A204.1 (cell line): ENCODE measurements around the gene SLC34A3.

Experiments
- FAIRE-seq: peaks from 2 replicates; lab custom pipeline; 2012; peaks lifted over from hg19 to GRCh38; lab: Jason Lieb, UNC

Gene SLC34A3

DNA sequence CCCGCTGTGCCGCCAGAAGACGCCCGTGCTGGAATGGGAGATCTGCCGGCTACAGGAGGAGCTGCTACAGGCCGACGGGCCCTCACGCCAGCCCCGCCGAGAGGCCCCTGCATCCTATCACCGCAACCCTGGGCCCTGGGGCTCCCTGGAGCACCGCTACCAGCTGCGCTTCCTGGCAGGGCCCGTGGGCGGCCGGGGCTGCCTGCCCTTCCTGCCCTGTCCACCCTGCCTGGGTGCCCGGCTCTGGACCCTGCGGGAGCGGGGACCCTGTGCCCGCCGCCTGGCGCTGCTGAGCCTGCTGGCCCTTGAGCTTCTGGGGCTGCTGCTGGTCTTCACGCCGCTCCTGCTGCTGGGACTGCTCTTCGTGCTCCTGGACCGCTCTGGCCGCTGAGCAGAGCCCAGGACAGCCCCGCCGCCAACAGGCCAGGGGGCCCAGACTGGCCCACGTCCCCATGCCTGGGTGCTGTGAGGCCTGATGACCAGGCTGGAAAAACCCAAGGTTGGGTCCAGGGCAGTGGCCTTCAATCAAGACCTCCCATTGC is 12.4 kb upstream of the SLC34A3 start:
- no peak for FAIRE-seq

DNA sequence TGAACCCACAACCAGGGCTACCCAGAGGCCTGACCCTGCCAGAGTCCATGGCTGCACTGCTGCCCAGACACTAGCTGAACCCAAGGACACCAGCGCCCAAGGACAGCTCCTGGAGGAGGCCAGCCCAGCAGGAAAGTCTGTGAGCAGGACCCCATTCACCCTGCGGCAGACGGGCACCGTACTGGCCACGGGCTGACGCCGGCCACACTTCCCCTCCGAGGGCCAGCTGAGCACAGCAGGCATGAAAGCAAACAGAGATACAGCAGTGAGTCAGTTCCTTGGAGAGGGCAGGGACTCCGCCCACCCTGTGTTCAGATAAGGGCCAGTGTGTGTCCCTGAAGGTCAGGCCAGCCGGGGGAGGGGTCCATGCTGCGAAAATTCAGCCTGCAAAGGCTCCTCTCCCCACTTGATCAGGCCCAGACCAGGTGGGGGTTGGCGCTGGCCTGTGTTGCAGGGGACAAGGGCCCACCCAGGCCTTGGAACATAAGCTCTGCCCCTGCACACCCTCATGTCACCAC is 11.9 kb upstream of the SLC34A3 start:
- no peak for FAIRE-seq

DNA sequence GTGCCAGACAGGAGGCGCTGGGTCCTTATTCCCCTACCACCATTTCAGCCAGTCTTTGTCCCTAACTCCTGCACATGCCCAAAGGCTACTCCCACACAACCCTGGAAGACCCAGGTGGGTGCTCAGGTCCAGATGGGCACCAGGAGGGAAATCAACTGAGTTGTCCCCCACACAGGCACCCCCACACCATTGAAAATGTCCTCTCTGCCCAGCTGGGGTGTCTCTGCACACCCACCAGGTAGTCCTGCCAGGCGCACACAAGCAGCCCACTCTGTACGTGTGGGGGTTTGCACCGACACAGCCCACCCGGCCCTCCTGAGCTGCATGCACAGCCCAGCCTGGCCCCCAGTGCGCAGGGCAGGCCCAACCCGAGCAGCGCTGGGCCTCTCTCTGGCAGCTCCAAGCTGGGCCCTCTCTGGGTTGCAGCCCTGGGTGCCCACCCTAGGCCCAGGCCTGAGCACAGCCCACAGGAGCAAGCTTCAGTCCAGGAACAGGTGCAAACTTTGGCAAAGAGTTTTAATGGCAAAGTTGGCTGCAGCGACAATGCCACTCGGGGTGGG is 10.9 kb upstream of the SLC34A3 start:
- FAIRE-seq: no peak

DNA sequence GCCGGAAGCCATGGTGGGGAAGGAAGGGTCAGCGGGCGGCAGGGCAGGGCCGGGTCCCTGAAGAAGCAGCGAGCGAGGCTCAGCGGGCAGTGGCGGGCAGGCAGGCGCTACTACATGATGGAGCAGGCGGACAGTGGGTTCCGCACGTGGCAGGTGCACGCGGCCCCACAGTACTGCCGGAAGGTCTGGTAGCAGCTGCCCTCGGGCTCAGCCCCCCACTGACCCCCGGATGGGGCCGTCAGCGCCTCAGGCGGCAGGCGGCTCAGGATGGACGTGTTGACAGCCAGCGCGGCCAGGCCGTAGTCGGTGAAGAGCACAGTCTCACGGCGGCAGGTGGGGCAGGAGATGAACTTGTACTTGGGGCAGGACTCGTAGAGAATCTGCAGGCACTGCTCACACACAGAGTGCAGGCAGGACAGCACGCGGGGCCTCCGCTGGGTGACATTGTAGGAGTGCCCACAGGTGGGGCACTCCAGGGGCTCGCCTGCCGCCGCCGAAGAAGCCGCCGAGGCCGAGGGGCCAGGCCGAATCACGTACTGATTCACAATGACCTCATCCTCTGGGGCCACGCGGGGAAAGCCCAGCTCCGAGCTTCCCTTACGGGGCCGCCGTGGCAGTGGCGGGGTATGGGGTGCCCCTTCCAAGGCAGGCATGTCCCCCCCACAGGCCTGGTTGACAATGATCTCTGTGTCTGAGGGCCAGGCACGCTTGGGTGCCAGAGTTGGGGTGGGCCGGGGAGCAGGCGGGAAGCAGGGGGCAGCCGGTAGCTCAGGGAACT is 10.2 kb upstream of the SLC34A3 start:
- FAIRE-seq: no peak

DNA sequence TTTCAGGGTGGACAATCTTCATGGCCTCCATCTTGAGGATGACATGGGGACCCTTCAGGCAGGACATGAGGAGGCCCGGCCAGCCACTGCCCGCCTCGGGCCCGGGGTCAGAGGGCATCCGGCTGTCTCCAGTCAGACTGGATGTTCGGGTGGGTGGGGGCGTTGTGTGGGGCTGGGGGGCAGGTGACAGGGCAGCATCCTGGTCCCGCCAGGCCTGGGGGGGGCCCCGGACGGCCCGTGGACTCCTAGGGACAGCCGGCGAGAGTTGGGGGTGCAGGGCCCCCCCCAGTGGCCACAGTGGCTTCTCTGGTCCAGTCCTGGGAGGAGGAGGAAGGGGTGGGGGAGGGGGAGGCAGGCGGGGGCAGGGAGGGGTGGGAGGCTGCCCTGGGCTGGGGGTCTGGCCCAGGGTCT is 9.6 kb upstream of the SLC34A3 start:
- FAIRE-seq: no peak

DNA sequence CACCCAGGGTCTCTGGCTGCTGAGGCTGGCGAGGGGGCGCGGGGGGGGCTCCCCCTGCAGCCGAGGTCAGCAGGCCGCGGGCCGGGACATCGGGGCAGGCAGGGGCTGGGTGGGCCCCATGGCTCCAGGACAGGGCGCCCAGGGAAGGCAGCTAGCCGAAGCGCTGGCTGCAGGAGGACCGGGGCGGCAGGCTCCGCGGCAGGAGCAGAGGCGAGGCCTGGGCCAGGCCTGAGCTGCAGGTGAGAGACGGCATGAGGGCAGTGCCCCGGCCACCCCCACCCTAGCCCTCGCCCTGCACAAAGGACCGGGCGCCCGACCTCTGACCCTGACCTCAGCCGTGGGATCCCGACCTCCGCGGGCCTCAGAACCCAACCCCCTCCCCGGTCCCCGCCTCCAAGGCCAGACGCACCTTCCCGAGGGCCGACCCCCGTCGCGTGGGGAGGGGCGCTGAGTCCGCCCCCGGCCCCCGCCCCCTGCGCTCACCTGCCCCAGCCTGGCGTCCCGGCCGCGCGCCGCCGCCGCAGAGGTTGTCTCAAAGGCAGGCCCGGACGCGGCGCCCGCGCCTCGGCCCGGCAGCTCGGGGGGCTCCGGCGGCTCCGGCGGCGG is 9.1 kb upstream of the SLC34A3 start:
- no peak for FAIRE-seq

DNA sequence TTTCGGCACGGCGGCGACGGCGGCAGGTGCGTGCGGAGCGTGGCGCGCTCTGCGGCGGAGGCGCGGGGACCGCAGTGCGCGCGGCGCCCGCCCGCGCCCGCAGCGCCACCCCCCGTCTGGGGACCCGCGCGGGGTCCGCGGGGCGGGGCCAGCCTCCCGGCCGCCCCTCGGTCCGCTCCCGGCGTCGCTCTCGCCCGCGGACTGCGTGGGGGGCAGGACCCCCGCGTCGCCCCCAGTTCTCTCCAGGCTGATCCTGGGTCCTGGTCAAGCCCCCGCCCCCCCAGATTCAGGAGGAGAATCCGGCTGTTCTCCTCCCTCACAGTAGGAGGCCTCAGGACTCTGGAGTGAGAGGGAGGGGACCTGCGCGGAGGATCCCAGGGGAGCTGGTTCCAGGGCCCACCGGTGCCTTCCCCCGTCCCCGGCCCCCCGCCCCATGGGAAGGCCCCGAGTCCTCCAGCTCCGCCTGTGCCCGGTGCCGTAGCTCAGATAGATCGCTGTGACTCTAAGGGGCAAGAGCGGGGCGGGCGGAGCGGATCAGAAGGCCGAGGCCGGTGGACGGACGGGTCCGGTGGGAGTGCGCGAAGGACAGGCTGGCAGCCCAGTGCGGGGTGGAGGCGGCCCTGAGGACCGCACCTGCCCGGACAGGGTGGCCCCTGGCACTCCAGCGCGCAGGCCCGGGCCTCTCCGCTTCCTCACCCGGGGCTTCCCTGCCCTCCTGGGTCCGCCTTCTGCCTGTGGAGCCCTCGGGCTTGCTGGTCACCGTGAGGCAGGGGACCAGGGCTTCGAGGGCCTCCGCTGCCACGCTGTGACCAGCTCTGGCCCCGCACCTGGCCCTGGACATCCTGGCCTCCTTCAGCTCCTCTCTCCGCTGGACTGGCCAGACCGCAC is 8.3 kb upstream of the SLC34A3 start, which contains the start of gene RNF208:
TSS of gene RNF208 (minus strand) at position 51 of the 888 bp plus-strand sequence. CDS start 1,028 bp downstream, outside the sequence.
- no peak for FAIRE-seq

DNA sequence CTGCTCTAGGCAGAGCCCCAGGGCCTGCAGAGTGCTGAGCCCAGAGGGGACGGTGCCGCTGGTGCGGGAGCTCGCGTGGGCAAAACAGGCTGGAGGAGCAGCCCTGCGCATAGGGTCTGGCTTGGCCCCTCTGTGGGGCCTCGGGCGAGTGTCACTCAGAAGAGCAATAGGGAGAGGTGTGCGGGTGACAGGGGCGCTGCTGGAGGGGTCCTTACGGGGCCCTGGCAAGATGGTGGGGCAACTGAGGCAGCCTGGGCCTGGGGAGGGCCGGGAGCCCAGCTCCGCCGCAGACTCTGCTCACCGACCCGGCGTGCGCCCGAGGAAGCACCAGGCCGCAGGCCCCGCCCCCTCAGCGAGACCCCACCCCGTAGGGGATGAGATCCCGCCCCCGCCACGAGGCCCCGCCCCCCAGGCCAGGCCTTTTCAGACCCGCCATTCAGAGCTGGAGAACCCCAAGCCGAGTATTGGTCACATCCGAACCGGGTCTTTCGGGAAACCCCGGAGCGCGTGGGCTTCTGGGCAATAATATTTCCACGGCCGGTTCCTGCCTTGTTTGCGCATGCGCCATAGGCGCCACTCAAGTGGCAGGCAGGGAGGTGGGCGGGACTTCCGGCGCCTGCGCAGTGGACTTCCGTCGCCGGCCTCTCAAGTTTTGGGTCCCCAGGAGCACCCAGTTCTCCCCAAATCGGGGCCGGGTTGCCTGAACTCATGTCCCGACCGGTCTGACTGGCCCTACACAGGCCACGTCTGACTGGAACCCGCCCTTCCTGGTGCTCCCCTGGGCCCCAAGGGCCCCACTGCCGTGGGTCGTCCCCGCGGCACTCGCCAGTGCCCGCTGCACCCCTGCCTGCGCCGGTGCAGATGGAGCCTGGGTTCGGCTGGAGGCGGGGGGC is 7.4 kb upstream of the SLC34A3 start:
- peak; percentile 97 for FAIRE-seq

DNA sequence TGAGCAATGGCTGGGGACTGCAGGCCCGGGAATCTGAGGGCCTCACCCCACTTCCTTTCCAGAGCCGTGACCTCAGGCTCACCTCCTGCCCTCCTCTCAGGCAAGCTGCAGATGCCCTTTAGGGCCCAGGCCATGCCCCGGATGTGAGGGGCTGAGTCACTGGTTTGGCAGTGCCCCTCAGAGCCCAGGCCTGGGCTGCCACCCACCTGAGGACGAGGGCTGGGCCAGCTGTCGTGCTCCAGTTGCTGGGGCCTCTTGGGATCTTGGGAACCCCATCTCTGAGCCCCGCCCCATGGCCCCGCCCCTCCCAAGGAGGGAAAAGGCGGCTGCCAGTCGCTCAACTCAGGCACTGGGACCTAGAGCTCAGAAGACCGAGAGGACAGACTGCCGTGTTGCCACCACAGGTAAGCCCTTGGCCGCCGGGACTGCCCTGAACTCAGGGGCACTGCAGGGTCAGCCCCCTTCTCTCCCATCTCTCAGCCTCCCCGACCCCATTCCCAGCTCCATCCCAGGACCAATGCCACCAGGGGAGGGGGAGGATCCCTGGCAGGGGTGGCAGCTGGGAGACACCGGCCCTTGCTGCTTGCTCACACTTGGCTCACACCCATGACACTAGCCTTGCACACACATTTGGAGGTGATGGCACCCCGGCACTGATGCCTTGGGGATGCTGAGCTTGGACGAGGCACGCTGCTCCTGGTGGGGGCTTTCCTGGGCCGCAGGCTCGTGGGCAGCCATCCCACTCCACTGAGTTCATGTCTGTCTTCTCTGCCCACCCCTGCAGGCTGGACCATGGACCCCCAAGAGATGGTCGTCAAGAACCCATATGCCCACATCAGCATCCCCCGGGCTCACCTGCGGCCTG is 5.6 kb upstream of the SLC34A3 start, which contains the start of gene CYSRT1:
TSS of gene CYSRT1 (plus strand) at position 345 of the 865 bp plus-strand sequence. CDS start at position 793, 448 bp downstream.
- no peak for FAIRE-seq

DNA sequence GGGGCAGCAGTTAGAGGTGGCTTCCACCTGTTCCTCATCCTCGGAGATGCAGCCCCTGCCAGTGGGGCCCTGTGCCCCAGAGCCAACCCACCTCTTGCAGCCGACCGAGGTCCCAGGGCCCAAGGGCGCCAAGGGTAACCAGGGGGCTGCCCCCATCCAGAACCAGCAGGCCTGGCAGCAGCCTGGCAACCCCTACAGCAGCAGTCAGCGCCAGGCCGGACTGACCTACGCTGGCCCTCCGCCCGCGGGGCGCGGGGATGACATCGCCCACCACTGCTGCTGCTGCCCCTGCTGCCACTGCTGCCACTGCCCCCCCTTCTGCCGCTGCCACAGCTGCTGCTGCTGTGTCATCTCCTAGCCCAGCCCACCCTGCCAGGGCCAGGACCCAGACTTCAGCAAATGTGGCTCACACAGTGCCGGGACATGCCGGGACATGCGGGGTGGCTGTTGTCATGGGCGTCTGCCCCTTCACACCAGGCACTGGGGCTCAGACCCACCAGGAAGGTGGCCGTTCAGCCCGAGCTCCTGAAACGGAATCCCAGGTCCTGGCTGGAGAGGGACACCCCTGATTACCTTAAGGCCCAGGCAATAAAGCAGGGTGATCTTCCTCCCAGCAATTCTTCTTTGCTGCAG is 4.9 kb upstream of the SLC34A3 start:
- no peak for FAIRE-seq

DNA sequence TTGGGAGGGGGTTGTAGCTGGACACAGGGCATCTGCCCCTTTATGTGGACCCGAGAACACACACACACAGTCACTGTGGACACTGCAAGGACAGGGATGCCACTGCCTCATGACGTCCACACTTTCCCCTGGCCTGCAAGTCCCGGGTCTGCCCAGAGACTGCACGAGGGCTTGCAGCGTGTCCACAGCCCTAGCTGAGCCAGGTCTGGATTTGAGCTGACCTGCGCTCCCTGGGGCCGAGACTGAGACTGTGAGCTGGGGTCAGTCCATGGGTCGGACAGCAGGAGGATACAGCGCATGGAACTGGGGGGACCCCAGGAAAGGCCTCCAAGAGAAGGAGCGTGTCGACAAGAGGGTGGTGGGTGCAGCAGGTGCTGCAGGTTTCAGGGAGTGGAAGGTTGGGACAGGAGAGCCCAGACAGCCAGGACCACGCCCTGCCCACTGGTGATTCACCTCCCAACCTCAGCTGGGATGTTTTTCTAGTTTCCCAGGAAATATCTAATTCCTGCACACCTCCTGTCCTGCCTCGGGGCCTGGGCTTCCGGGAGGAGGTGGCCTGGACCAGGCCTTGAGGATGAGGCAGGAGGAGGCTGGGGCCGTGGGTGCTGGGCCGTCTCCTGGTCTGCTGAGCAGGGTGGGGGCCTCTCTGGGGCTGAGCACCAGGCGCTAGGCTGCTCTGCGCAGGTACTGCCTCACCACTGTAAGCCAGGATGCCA is 4.2 kb upstream of the SLC34A3 start:
- FAIRE-seq: no peak

DNA sequence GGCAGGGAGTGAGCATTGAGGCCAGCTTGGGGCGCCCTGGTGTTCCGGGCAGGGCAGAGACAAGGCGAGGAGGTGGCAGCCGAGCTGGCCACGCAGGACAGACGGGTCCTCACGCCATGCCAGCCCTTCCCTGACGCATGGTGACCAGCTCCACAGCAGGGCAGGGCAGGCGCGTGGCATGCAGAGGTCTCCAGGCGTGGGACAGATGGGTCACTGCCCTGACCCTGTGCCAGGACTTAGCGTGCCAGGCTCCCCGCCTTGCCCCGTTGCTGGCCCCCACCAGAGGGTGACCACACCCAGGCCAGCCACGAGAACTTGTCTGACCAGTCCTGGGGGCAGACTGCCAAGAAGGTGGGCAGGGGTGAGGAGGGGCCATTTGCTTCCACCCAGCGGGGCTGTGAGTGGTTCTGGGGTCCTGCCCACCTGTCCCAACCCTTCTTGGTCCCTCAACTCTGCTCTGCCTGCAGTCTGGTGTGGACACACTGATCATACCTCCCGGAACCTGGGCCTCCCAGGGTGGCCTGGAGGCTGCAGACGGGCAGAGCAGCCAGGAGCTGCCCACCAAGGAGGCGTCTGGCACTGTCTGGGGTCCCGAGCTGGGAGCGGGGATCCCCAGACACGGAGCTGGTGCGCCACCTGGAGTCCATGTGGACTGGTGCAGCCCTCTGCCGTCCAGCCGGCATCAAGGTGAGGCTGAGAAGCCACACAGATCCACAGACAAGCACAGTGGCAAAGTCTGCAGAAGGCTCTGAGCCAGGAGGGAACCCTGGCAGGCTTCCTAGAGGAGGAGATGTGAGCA is 3.4 kb upstream of the SLC34A3 start, which contains the start of gene RNF224:
TSS of gene RNF224 (plus strand) at position 449 of the 799 bp plus-strand sequence. CDS start 834 bp downstream, outside the sequence.
- FAIRE-seq: no peak

DNA sequence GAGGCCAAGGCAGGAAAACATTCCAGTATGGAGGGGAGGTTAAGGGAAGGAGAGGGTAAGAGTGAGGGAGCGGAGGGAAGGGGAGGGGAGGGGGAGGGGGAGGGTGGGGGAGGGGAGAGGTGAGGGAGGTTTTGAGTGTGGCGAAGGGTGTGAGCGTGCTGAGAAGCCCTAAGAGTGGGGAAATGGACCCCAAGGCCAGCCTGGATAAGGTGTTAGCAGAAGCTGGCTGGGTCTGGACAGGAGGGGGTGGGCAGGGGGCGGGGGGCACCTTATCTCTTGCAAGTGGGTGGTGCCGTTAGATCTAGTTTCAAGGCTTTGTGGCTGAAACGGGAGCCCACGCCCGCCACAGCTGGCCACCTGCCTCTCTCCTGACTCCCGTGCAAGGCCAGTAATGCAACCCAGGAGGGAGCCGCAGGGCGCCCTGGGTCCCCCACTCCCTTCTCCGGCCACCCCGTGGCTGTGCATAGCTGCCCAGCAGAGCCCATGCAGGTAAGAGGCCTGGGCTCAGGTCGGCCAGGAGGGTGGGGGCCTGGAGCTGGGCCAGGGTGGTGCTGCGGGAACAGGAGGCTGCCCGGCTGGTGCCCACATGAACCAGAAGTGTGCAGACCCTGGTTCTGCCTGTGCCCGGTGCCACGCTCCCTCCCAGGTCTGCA is 2.7 kb upstream of the SLC34A3 start:
- no peak for FAIRE-seq

DNA sequence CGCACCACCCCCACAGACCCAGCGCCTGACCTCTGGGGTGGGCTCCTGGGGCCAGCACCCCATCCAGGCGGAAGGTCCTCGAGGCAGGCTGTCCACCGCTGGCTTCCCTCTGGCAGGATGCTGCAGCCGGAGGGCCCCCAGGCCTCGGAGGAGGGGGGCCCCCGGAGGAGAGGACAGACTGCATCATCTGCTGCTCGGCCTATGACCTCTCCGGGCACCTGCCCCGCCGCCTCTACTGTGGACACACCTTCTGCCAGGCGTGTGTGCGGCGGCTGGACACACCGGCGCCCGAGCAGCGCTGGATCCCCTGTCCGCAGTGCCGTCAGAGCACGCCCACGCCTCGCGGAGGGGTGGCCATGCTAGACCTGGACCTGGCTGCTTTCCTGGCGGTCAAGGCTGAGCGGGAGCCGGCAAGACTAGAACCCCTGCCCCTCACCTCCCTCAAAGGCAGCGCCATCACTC is 2.2 kb upstream of the SLC34A3 start:
- no peak for FAIRE-seq

DNA sequence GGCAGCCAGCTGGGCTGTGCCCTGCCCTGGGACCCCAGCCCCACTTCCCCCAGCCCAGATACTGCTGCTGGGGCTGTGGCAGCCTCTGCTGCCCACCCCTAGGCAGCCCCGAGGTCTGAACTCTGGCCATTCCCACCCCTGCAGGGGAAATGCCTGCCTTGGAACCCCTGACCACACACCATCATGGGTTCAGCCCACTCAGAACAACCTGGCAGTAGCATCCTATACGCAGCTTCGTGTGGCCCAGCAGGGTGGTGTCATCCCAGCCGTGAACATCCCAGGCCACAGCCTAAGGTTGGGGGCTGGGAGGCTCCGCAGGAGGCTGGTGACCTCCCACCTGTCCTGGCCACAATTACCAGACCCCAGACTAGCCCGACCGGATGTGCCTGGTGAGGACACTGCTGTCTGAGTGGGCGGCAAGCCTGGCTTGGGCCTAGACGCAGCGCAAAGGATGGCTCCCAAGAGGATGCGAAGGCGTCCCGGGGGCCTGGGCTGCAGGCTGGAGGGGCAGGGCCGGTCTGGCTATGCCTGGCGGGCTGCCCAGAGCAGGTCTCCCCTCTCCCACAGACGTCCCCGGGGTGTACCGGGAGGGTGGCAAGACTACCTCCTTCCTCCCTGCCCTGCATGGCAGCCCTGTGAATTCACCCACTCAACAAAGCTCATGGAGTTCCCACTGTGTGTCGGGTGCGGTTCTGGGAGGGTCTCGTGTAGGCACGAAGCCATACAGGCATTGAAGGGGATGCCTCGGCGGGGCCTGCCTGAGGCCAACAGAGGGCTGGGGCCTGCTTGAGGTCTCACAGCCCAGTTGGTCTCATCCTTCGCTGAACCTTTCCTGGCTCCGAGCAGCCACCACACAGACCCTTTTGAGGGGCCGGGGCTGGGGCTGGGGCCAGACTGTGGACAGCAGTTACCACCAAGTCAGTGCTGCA is 1.5 kb upstream of the SLC34A3 start:
- FAIRE-seq: no peak
